Neural cell (in vitro differentiated cells): Measurements from ENCODE around the gene DCXR. TPM values are rescaled to one million over a fixed set of nuclear protein-coding genes. Genes with fewer than 3 reads are reported as not detected.

Experiments used
- H2AFZ ChIP-seq: fragments of 200-600, 300-800 bp; sonication (generic), shearing (Covaris generic); 2 replicates; pipeline ENCODE4 v1.6.0; 2014; ENCODE audit warnings: low read depth, mild to moderate bottlenecking, antibody characterized with exemption, low read length, moderate library complexity
- H3F3A ChIP-seq: fragments of 200-600 bp; shearing (Covaris generic); 2 replicates; pipeline ENCODE4 v1.6.1; 2016; ENCODE audit warnings: mild to moderate bottlenecking, moderate library complexity, mixed read lengths, antibody characterized with exemption, low read length; ENCODE audit not compliant: insufficient read depth, poor library complexity, severe bottlenecking
- H3K27ac ChIP-seq: fragments of 200-600, 300-800 bp; sonication (generic), shearing (Covaris generic); 2 replicates; pipeline ENCODE4 v1.5.1; 2014; ENCODE audit warnings: mild to moderate bottlenecking, low read length, moderate library complexity
- H3K27me3 ChIP-seq: fragments of 300-800, 200-600 bp; sonication (generic), shearing (Covaris generic); 2 replicates; pipeline ENCODE4 v1.6.0; 2014; ENCODE audit warnings: mild to moderate bottlenecking, low read depth, low read length, moderate library complexity; ENCODE audit not compliant: insufficient read depth
- H3K36me3 ChIP-seq: fragments of 300-800, 200-600 bp; sonication (generic), shearing (Covaris generic); 2 replicates; pipeline ENCODE4 v1.5.1; 2014; ENCODE audit warnings: mild to moderate bottlenecking, antibody characterized with exemption, low read length, moderate library complexity; ENCODE audit not compliant: insufficient read depth
- H3K4me2 ChIP-seq: fragments of 300-800, 200-600 bp; sonication (generic), shearing (Covaris generic); 2 replicates; pipeline ENCODE4 v1.6.0; 2014; ENCODE audit warnings: mild to moderate bottlenecking, low read length
- H3K4me3 ChIP-seq: fragments of 300-800, 200-600 bp; sonication (generic), shearing (Covaris generic); 2 replicates; pipeline ENCODE4 v1.5.1; 2014; ENCODE audit warnings: mild to moderate bottlenecking, low read length, moderate library complexity
- H3K79me2 ChIP-seq: fragments of 200-600 bp; shearing (Covaris generic); replicated peaks from 2 replicates; pipeline ENCODE4 v1.6.0; 2014; ENCODE audit warnings: mild to moderate bottlenecking, low read length, moderate library complexity; ENCODE audit not compliant: insufficient read depth
- H3K9ac ChIP-seq: fragments of 300-800, 200-600 bp; sonication (generic), shearing (Covaris generic); 2 replicates; pipeline ENCODE4 v1.6.1; 2016; ENCODE audit warnings: mild to moderate bottlenecking, low read length, mixed read lengths
- H3K9me2 ChIP-seq: fragments of 200-600 bp; shearing (Covaris generic); 2 replicates; pipeline ENCODE4 v1.6.1; 2016; ENCODE audit warnings: mild to moderate bottlenecking, low read length, mixed read lengths; ENCODE audit not compliant: insufficient read depth
- H3K9me3 ChIP-seq: fragments of 200-600, 300-800 bp; sonication (generic), shearing (Covaris generic); 2 replicates; pipeline ENCODE4 v1.6.1; 2016; ENCODE audit warnings: mild to moderate bottlenecking, mixed run types, low read length, moderate library complexity, mixed read lengths
- H4K20me1 ChIP-seq: fragments of 200-600 bp; shearing (Covaris generic); 2 replicates; pipeline ENCODE4 v1.6.1; 2016; ENCODE audit warnings: mild to moderate bottlenecking, mixed run types; ENCODE audit not compliant: insufficient read depth
- CTCF ChIP-seq: fragments of 450-650 bp; IDR thresholded peaks from 2 replicates; pipeline ENCODE4 v1.5.1; 2014; ENCODE audit warnings: antibody characterized with exemption, mild to moderate bottlenecking, moderate library complexity; ENCODE audit not compliant: poor library complexity, severe bottlenecking
- EP300 ChIP-seq: fragments of 450-650 bp; conservative IDR thresholded peaks from 2 replicates; pipeline ENCODE4 v1.6.1; 2014; ENCODE audit warnings: antibody characterized with exemption, mild to moderate bottlenecking, moderate library complexity; ENCODE audit not compliant: poor library complexity, severe bottlenecking
- EZH2 ChIP-seq: fragments of 200-600, 300-800 bp; shearing (Covaris generic), sonication (generic); IDR thresholded peaks from 2 replicates; pipeline ENCODE4 v1.6.1; 2014; ENCODE audit warnings: antibody characterized with exemption, low read length, borderline replicate concordance, mild to moderate bottlenecking; ENCODE audit not compliant: insufficient read depth, poor library complexity, severe bottlenecking
- MXI1 ChIP-seq: fragments of 450-650 bp; conservative IDR thresholded peaks from 2 replicates; pipeline ENCODE4 v1.6.1; 2014; ENCODE audit warnings: antibody characterized with exemption, mild to moderate bottlenecking; ENCODE audit not compliant: poor library complexity, severe bottlenecking
- POLR2AphosphoS5 ChIP-seq: IDR thresholded peaks from 2 replicates; pipeline ENCODE4 v1.6.1; 2012
- RAD21 ChIP-seq: fragments of 450-650 bp; conservative IDR thresholded peaks from 2 replicates; pipeline ENCODE4 v1.6.1; 2014; ENCODE audit warnings: antibody characterized with exemption, mild to moderate bottlenecking, moderate library complexity
- REST ChIP-seq: IDR thresholded peaks from 2 replicates; pipeline ENCODE4 v1.6.1; 2012; ENCODE audit warnings: borderline replicate concordance
- SMC3 ChIP-seq: fragments of 450-650 bp; conservative IDR thresholded peaks from 2 replicates; pipeline ENCODE4 v1.6.1; 2014; ENCODE audit warnings: antibody characterized with exemption, mild to moderate bottlenecking, moderate library complexity; ENCODE audit not compliant: poor library complexity
- TAF1 ChIP-seq: IDR thresholded peaks from 2 replicates; pipeline ENCODE4 v1.6.1; 2012; ENCODE audit warnings: low read depth
- polyA plus RNA-seq: library from polyadenylated mRNA; depleted of rRNA; stranded (reverse); fragments of >200 nt; gene quantifications from 2 replicates; pipeline ENCODE4 v1.2.3, GENCODE V29; 2014

The DCXR gene
- polyA plus RNA-seq, 1 donor from 2014 or later: 129 TPM

- Histone ChIP-seq H3K36me3 (no peaks in the 10 kb centered on the region), H3K9ac (no peak overlapping the region), H3K4me3 (no peak overlapping the region), H3K9me2 (no peaks in the 10 kb centered on the region), H3K9me3 (no peaks in the 10 kb centered on the region), H3F3A (no peaks in the 10 kb centered on the region), H3K27me3 (no peaks in the 10 kb centered on the region), H4K20me1 (no peaks in the 10 kb centered on the region), H3K4me2 (no peak overlapping the region), H2AFZ (no peak overlapping the region), H3K27ac (no peak overlapping the region), H3K79me2 (no peaks in the 10 kb centered on the region)
- TF ChIP-seq EZH2 (no peak), EP300 (no peak), REST (no peak), SMC3 (no peak), TAF1 (no peak), RAD21 (no peak), CTCF (no peak), POLR2AphosphoS5 (no peak), MXI1 (no peak)
Measured at GRCh38 chr17:81987161-81987770, 50.2 kb downstream of the DCXR start.

GRCh38 chr17:81986606-81987005 lies 50.9 kb downstream of the DCXR start:
- Histone ChIP-seq H3K27ac (no peak overlapping the region), H3K4me2 (no peak overlapping the region), H3F3A (no peaks in the 10 kb centered on the region), H3K79me2 (no peaks in the 10 kb centered on the region), H2AFZ (no peak overlapping the region), H3K4me3 (no peak overlapping the region), H3K9me3 (no peaks in the 10 kb centered on the region), H4K20me1 (no peaks in the 10 kb centered on the region), H3K36me3 (no peaks in the 10 kb centered on the region), H3K27me3 (no peaks in the 10 kb centered on the region), H3K9me2 (no peaks in the 10 kb centered on the region), H3K9ac (no peak overlapping the region)
- TF ChIP-seq CTCF (no peak), RAD21 (no peak), SMC3 (no peak), EZH2 (no peak), TAF1 (no peak), POLR2AphosphoS5 (no peak), MXI1 (no peak), REST (no peak), EP300 (no peak)
